ENCODE data around the gene PIGZ.

PIGZ gene

GRCh38 chr3:196966526-196967401 lies 1.9 kb downstream of the PIGZ start:
- DNase-seq, result peak in 16 of 42 donors; percentile 8 to 60 (median 38)
- intact Hi-C loops (cut with DNase I), result no loop called here

- no peak for DNase-seq
- intact Hi-C loops (cut with DNase I), result no loop called here
Measured at GRCh38 chr3:196965804-196966173, 2.8 kb downstream of the PIGZ start.

GRCh38 chr3:196965112-196965803 lies 3.4 kb downstream of the PIGZ start:
- intact Hi-C loops (cut with DNase I), result no loop called here

GRCh38 chr3:196963631-196963953 lies 5.0 kb downstream of the PIGZ start:
- intact Hi-C loops (cut with DNase I), result no loop called here

More at GRCh38 chr3:196965112-196965803, 3.4 kb downstream of the PIGZ start:
- no peak for DNase-seq

GRCh38 chr3:196962930-196963630 lies 5.6 kb downstream of the PIGZ start:
- peak in 1 of 42 donors; percentile 4 for DNase-seq
- intact Hi-C loops (cut with DNase I), result no loop called here

More at GRCh38 chr3:196963631-196963953, 5.0 kb downstream of the PIGZ start:
- peak in 1 of 42 donors; percentile 19 for DNase-seq

- DNase-seq, result peak in 1 of 42 donors; percentile 1
- intact Hi-C loops (cut with DNase I), result no loop called here
Measured at GRCh38 chr3:196962108-196962929, 6.3 kb downstream of the PIGZ start.

- intact Hi-C loops (cut with DNase I), result no loop called here
Measured at GRCh38 chr3:196954832-196955231, 13.8 kb downstream of the PIGZ start.

GRCh38 chr3:196951371-196951770 lies 17.3 kb downstream of the PIGZ start:
- DNase-seq, result no peak
- intact Hi-C loops (cut with DNase I), result no loop called here

More at GRCh38 chr3:196954832-196955231, 13.8 kb downstream of the PIGZ start:
- DNase-seq, result no peak

GRCh38 chr3:196949750-196950149 lies 18.9 kb downstream of the PIGZ start:
- intact Hi-C loops (cut with DNase I), result no loop called here
- no peak for DNase-seq

- DNase-seq, result no peak
- intact Hi-C loops (cut with DNase I), result no loop called here
Measured at GRCh38 chr3:196949285-196949619, 19.4 kb downstream of the PIGZ start.

GRCh38 chr3:196948442-196949284 lies 20.0 kb downstream of the PIGZ start:
- DNase-seq, result no peak
- intact Hi-C loops (cut with DNase I), result no loop called here

GRCh38 chr3:196947860-196948441 lies 20.7 kb downstream of the PIGZ start:
- intact Hi-C loops (cut with DNase I), result no loop called here
- DNase-seq, result no peak

GRCh38 chr3:196947136-196947859 lies 21.3 kb downstream of the PIGZ start:
- DNase-seq, result peak in 1 of 42 donors; percentile 18
- intact Hi-C loops (cut with DNase I), result no loop called here

- DNase-seq, result peak in 1 of 42 donors; percentile 14
- intact Hi-C loops (cut with DNase I), result loop anchor here (5.0 kb wide), 1 partner anchor 207 kb away; the partner anchor contains the start of gene PAK2
Measured at GRCh38 chr3:196944037-196944790, 24.4 kb downstream of the PIGZ start.

GRCh38 chr3:196942915-196943277 lies 25.7 kb downstream of the PIGZ start:
- DNase-seq, result peak in 22 of 42 donors; percentile 6 to 55 (median 26)
- intact Hi-C loops (cut with DNase I), result loop anchor here (1.0 to 5.0 kb wide), 2 partner anchors 76 to 206 kb away; partner anchors contain the start of genes PAK2 and SENP5

Data from head of caudate nucleus (tissue), 42 donors.